ENCODE results near the gene DZIP1.

Gene DZIP1

GRCh38 chr13:95642999-95643398 lies 1.5 kb downstream of the DZIP1 start:
- DNase-seq (ENCODE audit: low read depth): no peak

GRCh38 chr13:95642028-95642621 lies 2.4 kb downstream of the DZIP1 start:
- DNase-seq (ENCODE audit: low read depth): no peak

GRCh38 chr13:95641291-95642027 lies 3.0 kb downstream of the DZIP1 start:
- DNase-seq (ENCODE audit: low read depth): no peak

- DNase-seq (ENCODE audit: low read depth): no peak
Observed at GRCh38 chr13:95636853-95637252, 7.7 kb downstream of the DZIP1 start.

- no peak for DNase-seq (ENCODE audit: low read depth)
Observed at GRCh38 chr13:95630593-95630992, 13.9 kb downstream of the DZIP1 start.

- no peak for DNase-seq (ENCODE audit: low read depth)
Observed at GRCh38 chr13:95629071-95629470, 15.4 kb downstream of the DZIP1 start.

GRCh38 chr13:95628488-95628887 lies 16.0 kb downstream of the DZIP1 start:
- DNase-seq (ENCODE audit: low read depth): no peak

- DNase-seq (ENCODE audit: low read depth): no peak
Observed at GRCh38 chr13:95627590-95627989, 16.9 kb downstream of the DZIP1 start.

GRCh38 chr13:95626768-95627167 lies 17.7 kb downstream of the DZIP1 start:
- DNase-seq (ENCODE audit: low read depth): no peak

- DNase-seq (ENCODE audit: low read depth): no peak
Observed at GRCh38 chr13:95624020-95624419, 20.5 kb downstream of the DZIP1 start.

- no peak for DNase-seq (ENCODE audit: low read depth)
Observed at GRCh38 chr13:95623141-95623540, 21.4 kb downstream of the DZIP1 start.

GRCh38 chr13:95620825-95621498 lies 23.5 kb downstream of the DZIP1 start:
- DNase-seq (ENCODE audit: low read depth): no peak

- DNase-seq (ENCODE audit: low read depth): no peak
Observed at GRCh38 chr13:95620030-95620824, 24.3 kb downstream of the DZIP1 start.

GRCh38 chr13:95615539-95615938 lies 29.0 kb downstream of the DZIP1 start:
- DNase-seq (ENCODE audit: low read depth): no peak

- DNase-seq (ENCODE audit: low read depth): no peak
Observed at GRCh38 chr13:95614641-95615245, 29.8 kb downstream of the DZIP1 start.

GRCh38 chr13:95608640-95609323 lies 35.7 kb downstream of the DZIP1 start:
- no peak for DNase-seq (ENCODE audit: low read depth)

- DNase-seq (ENCODE audit: low read depth): no peak
Observed at GRCh38 chr13:95607366-95607765, 37.1 kb downstream of the DZIP1 start.

GRCh38 chr13:95605448-95606125 lies 38.9 kb downstream of the DZIP1 start:
- no peak for DNase-seq (ENCODE audit: low read depth)

GRCh38 chr13:95604556-95604915 lies 40.0 kb downstream of the DZIP1 start:
- DNase-seq (ENCODE audit: low read depth): no peak

- DNase-seq (ENCODE audit: low read depth): no peak
Observed at GRCh38 chr13:95603887-95604555, 40.5 kb downstream of the DZIP1 start.
